HTERT RPE-1 (cell line): Measurements from ENCODE around the gene KIFC3.
"Not testable (repeated sequence)": the region's sequence is repeated elsewhere in the genome, so short reads cannot be mapped to it uniquely, and the experiment has no call there.

Experiments
- in situ Hi-C: fragments of 300-500 bp; cut with MboI; formaldehyde crosslinking; loops from 4 replicates; pipeline ENCODE4 v1.14.3; 2020; ENCODE audit warnings: low sequenced_read_pairs

KIFC3 gene

GRCh38 chr16:57725976-57726375 lies 76.3 kb downstream of the KIFC3 start:
- in situ Hi-C loops: no loop called here

GRCh38 chr16:57725554-57725953 lies 76.7 kb downstream of the KIFC3 start:
- in situ Hi-C loops: no loop called here

GRCh38 chr16:57725151-57725550 lies 77.1 kb downstream of the KIFC3 start:
- in situ Hi-C loops: no loop called here

GRCh38 chr16:57724531-57724930 lies 77.8 kb downstream of the KIFC3 start:
- in situ Hi-C loops: no loop called here

- in situ Hi-C loops: no loop called here
These were observed 79.1 kb downstream of the KIFC3 start for GRCh38 chr16:57723170-57723569.

GRCh38 chr16:57722651-57723050 lies 79.6 kb downstream of the KIFC3 start:
- in situ Hi-C loops: no loop called here

GRCh38 chr16:57722210-57722499 lies 80.1 kb downstream of the KIFC3 start:
- in situ Hi-C loops: no loop called here

- in situ Hi-C loops: no loop called here
These were observed 80.7 kb downstream of the KIFC3 start for GRCh38 chr16:57721356-57722209.

GRCh38 chr16:57720142-57720575 lies 82.1 kb downstream of the KIFC3 start:
- in situ Hi-C loops: no loop called here

GRCh38 chr16:57714047-57714446 lies 88.2 kb downstream of the KIFC3 start:
- in situ Hi-C loops: no loop called here

GRCh38 chr16:57713596-57713995 lies 88.7 kb downstream of the KIFC3 start:
- in situ Hi-C loops: no loop called here

GRCh38 chr16:57712569-57712968 lies 89.7 kb downstream of the KIFC3 start:
- in situ Hi-C loops: not testable (repeated sequence)

GRCh38 chr16:57711993-57712392 lies 90.3 kb downstream of the KIFC3 start:
- in situ Hi-C loops: no loop called here

- in situ Hi-C loops: no loop called here
These were observed 90.9 kb downstream of the KIFC3 start for GRCh38 chr16:57711346-57711745.

- in situ Hi-C loops: no loop called here
These were observed 92.6 kb downstream of the KIFC3 start for GRCh38 chr16:57709663-57710062.
